ENCODE data around the gene SLC2A14.
"Not testable (repeated sequence)": the region's sequence is repeated elsewhere in the genome, so short reads cannot be mapped to it uniquely, and the experiment has no call there.

The SLC2A14 gene

DNA sequence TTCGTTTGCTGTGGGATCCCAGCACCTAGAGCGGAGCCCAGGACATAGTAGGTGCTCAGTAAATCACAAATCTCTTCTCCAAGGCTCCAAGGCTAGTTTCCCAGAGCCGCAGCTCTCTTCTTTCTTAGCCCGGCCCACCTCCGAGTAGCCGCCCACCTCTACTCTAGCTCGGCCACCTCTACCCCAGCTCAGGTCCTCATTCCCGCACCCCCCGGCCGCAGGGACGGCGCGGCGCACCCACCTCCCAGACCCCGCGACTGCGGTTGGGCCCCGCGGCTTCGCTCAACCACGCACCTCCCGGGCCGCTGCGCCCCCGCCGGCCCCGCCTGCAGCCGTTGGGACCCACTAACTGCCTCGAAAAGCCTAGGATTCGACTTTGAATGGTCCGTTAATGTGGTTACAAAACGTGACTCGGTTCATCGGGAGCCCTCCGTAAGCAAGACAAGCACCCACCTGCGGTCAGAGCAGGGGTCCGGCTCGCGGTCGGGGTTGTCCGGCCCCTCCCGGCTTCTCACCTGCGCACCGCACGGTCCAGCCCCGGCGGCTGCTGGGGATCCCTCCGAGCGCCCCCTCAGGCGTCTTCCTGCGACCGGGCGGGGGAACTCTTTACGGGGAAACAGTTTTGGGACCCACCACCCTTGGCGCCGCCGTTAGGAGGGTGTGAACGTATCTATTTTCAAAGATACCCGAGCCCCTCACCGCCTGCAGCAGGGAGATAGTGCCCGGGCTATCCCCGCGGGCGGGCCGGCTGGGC lies at the start of gene SLC2A14:
SLC2A14 (minus strand) TSS at position 350 of the 754 bp plus-strand sequence. CDS start 3,035 bp downstream, outside the sequence.
- H3K4me3 ChIP-seq (ENCODE audit: low read length): no peak within 1 kb of the TSS
- TF ChIP-seq, protein P1, sequence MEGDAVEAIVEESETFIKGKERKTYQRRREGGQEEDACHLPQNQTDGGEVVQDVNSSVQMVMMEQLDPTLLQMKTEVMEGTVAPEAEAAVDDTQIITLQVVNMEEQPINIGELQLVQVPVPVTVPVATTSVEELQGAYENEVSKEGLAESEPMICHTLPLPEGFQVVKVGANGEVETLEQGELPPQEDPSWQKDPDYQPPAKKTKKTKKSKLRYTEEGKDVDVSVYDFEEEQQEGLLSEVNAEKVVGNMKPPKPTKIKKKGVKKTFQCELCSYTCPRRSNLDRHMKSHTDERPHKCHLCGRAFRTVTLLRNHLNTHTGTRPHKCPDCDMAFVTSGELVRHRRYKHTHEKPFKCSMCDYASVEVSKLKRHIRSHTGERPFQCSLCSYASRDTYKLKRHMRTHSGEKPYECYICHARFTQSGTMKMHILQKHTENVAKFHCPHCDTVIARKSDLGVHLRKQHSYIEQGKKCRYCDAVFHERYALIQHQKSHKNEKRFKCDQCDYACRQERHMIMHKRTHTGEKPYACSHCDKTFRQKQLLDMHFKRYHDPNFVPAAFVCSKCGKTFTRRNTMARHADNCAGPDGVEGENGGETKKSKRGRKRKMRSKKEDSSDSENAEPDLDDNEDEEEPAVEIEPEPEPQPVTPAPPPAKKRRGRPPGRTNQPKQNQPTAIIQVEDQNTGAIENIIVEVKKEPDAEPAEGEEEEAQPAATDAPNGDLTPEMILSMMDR (conservative IDR thresholded peaks at IDR 0.05; ENCODE audit: low read length): no peak
- no peak for DNase-seq (ENCODE audit: low read depth)

DNA sequence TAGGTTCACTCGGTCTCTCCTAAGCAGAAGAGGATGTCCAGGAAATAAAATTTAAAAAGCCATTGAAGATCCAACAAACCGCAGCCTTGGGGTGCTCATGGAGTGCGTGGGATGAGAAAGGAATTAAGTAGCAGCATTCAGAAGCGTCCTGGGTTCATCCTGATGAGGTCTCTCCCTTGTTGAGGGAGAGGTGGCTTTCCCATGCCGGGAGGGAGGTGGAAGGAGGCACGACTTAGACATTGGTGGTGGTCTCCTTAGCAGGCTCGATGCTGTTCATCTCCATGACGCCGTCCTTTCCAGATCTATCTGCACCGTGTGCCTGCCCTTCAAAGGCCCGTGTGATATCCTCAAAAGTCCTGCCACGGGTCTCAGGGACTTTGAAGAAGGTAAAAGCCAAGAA lies 48.5 kb upstream of the SLC2A14 start:
- DNase-seq (ENCODE audit: low read depth); H3K4me3 ChIP-seq (ENCODE audit: low read length): not testable (repeated sequence)

GRCh38 chr12:7918268-7918590 lies 45.5 kb upstream of the SLC2A14 start:
- not testable (repeated sequence) for DNase-seq (ENCODE audit: low read depth); H3K4me3 ChIP-seq (ENCODE audit: low read length)

- TF ChIP-seq, protein P1 (conservative IDR thresholded peaks at IDR 0.05; ENCODE audit: low read length): no peak
- H3K4me3 ChIP-seq (ENCODE audit: low read length): no peak overlapping the region
- no peak for DNase-seq (ENCODE audit: low read depth)
Measured at GRCh38 chr12:7917392-7918267, 44.9 kb upstream of the SLC2A14 start.

GRCh38 chr12:7916936-7917335 lies 44.2 kb upstream of the SLC2A14 start:
- no peak for DNase-seq (ENCODE audit: low read depth)
- no peak overlapping the region for H3K4me3 ChIP-seq (ENCODE audit: low read length)
- TF ChIP-seq, protein P1 (conservative IDR thresholded peaks at IDR 0.05; ENCODE audit: low read length): no peak

DNA sequence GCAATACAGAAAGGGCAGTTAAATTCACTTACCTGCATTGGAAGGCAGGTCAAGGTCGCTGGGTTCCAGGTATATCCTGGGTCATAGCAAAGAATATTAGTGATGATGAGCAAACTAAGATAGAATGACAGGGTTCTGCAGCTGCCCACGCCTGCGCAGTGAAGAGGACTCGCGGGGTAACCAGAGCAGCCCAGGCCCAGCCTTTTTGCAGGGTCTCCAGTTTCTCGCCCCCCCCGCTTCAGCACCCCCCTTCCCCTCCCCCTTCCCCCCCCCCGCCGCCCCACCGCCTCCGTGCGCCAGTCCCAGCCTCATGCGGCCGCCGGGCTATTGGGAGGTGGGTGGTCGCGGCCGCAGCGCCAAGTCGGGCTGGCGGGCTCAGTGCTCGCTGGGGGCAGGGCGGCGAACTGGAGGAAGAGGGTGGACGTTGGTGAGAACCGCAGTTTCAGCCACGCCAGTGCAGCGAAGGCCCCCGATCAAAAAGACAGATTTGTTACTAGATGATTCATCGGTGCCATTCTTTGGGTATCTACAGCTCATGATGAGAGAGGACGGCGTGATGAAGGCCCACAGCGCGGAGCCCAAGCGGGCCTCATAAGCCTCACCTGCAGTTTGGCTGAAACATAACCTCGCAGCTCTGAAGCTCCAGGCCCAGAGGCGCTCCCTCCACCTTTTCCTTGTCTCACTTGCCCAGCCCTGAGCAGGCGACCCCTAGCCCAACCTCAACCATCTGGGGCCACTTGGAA lies 43.1 kb upstream of the SLC2A14 start:
- H3K4me3 ChIP-seq (ENCODE audit: low read length): no peak overlapping the region; the same call in 1 of the 2 replicates
- TF ChIP-seq, protein P1 (conservative IDR thresholded peaks at IDR 0.05; ENCODE audit: low read length): no peak
- no peak for DNase-seq (ENCODE audit: low read depth)

- DNase-seq (ENCODE audit: low read depth); H3K4me3 ChIP-seq (ENCODE audit: low read length): not testable (repeated sequence)
Measured at GRCh38 chr12:7910106-7910505, 37.4 kb upstream of the SLC2A14 start.

GRCh38 chr12:7907009-7907408 lies 34.3 kb upstream of the SLC2A14 start:
- DNase-seq (ENCODE audit: low read depth): peak; percentile 41
- TF ChIP-seq, protein P1 (conservative IDR thresholded peaks at IDR 0.05; ENCODE audit: low read length): peak; percentile 47
- H3K4me3 ChIP-seq (ENCODE audit: low read length): no peak overlapping the region

- not testable (repeated sequence) for DNase-seq (ENCODE audit: low read depth); H3K4me3 ChIP-seq (ENCODE audit: low read length)
Measured at GRCh38 chr12:7906303-7906702, 33.6 kb upstream of the SLC2A14 start.

GRCh38 chr12:7905600-7906125 lies 32.9 kb upstream of the SLC2A14 start:
- not testable (repeated sequence) for DNase-seq (ENCODE audit: low read depth); H3K4me3 ChIP-seq (ENCODE audit: low read length)

All from AG10803 (cell line).